Prostate gland (tissue), 2 donors: ENCODE results near the gene NAV2. TPM values are rescaled to one million over a fixed set of nuclear protein-coding genes. Genes with fewer than 3 reads are reported as not detected.

ENCODE experiments used
- DNase-seq: peaks from one replicate; pipeline ENCODE4 v3.0.0-alpha.2; 2019; ENCODE audit warnings: low spot score
- H3K27ac ChIP-seq, 2 donors: fragments of 200-600 bp; sonication (generic); 2 replicates each; pipeline ENCODE4 v1.5.1; 2017 to 2019
- H3K27me3 ChIP-seq: fragments of 200-600 bp; sonication (generic); replicated peaks from 2 replicates; pipeline ENCODE4 v1.5.1; 2019; ENCODE audit not compliant: insufficient read depth
- H3K36me3 ChIP-seq, 2 donors: fragments of 200-600 bp; sonication (generic); 1 replicate in 1 of 2; 2 replicates in 1 of 2; pipeline versions ENCODE4 v1.5.1 to v1.8.1; 2017 to 2019
- H3K4me1 ChIP-seq: fragments of 200-600 bp; sonication (generic); replicated peaks from 2 replicates; pipeline ENCODE4 v1.5.1; 2019
- H3K4me3 ChIP-seq, 2 donors: fragments of 200-600 bp; sonication (generic); 2 replicates each; pipeline ENCODE4 v1.5.1; 2017 to 2019
- H3K9me3 ChIP-seq: fragments of 200-600 bp; sonication (generic); 2 replicates; pipeline ENCODE4 v1.5.1; 2017
- POLR2A ChIP-seq: fragments of 450-650 bp; IDR thresholded peaks from one replicate; pipeline ENCODE4 v1.6.1; 2016; ENCODE audit warnings: antibody characterized with exemption, mild to moderate bottlenecking
- POLR2AphosphoS5 ChIP-seq: sonication (generic); formaldehyde crosslinking; IDR thresholded peaks from one replicate; pipeline ENCODE4 v1.6.1; 2017; ENCODE audit warnings: antibody characterized with exemption
- WGBS: methylation state at CpG from one replicate; pipeline ENCODE4 v1.1.5; 2018; 5-methylcytosine and 5-hydroxymethylcytosine counted together
- intact Hi-C: fragments of 100-400 bp; cut with DNase I; formaldehyde crosslinking; loops from one replicate; pipeline ENCODE4 v1.14.2; 2022
- total RNA-seq, 2 donors: library from RNA; depleted of rRNA; stranded (reverse); fragments of >200 nt; gene quantifications; one replicate each; pipeline ENCODE4 v1.1.0, GENCODE V29; 2016
- TF ChIP-seq, protein P1 (sequence below), 4 experiments: fragments of 200-600 bp in 2 of 4; fragments of 450-650 bp in 2 of 4; sonication (generic) in 2 of 4; IDR thresholded peaks; 1 replicate in 3 of 4; 2 replicates in 1 of 4; pipeline ENCODE4 v1.5.1; 2016 to 2019; ENCODE audit warnings: antibody characterized with exemption in 4 of 4, mild to moderate bottlenecking in 2 of 4, moderate library complexity in 2 of 4

Gene NAV2
- total RNA-seq, 2 donors from 2014 or later, result 17.1 to 26.6 TPM

DNA sequence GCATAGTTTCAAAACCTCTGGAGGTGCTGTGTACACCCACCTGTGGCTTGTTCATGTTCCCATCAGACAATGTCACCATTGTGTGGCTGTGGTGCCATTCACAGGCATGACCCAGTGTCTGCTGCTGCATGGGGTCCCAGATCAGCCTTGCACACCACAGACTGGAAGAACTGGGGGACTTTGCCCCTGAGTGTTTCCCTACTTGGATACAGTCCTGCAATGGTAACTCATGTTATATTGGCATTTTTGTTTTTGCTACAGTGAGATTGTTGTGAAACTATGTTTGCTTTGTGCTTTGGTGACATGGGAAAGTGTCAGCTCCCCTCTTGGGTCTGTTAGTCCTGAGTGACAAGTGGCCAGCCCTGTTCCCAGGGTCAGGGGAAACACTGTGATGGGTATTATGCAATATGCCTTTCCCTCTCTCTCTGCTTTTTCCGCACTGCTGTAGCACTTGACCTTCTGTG lies 108.8 kb downstream of the NAV2 start:
- Histone ChIP-seq H3K36me3 (no peaks in the 10 kb centered on the region), H3K4me1 (no peaks in the 10 kb centered on the region), H3K27ac (no peak overlapping the region), H3K27me3 (no peaks in the 10 kb centered on the region), H3K4me3 (no peak overlapping the region), H3K9me3 (no peaks in the 10 kb centered on the region)
- TF ChIP-seq POLR2A, result no peak
- no peak for TF ChIP-seq POLR2AphosphoS5
- TF ChIP-seq, protein P1, sequence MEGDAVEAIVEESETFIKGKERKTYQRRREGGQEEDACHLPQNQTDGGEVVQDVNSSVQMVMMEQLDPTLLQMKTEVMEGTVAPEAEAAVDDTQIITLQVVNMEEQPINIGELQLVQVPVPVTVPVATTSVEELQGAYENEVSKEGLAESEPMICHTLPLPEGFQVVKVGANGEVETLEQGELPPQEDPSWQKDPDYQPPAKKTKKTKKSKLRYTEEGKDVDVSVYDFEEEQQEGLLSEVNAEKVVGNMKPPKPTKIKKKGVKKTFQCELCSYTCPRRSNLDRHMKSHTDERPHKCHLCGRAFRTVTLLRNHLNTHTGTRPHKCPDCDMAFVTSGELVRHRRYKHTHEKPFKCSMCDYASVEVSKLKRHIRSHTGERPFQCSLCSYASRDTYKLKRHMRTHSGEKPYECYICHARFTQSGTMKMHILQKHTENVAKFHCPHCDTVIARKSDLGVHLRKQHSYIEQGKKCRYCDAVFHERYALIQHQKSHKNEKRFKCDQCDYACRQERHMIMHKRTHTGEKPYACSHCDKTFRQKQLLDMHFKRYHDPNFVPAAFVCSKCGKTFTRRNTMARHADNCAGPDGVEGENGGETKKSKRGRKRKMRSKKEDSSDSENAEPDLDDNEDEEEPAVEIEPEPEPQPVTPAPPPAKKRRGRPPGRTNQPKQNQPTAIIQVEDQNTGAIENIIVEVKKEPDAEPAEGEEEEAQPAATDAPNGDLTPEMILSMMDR (IDR thresholded peaks at IDR 0.05), result no peak
- DNase-seq, result no peak
- WGBS, result 89% methylated on average over 1 of the region's 1 CpG
- intact Hi-C loops, result no loop called here

DNA sequence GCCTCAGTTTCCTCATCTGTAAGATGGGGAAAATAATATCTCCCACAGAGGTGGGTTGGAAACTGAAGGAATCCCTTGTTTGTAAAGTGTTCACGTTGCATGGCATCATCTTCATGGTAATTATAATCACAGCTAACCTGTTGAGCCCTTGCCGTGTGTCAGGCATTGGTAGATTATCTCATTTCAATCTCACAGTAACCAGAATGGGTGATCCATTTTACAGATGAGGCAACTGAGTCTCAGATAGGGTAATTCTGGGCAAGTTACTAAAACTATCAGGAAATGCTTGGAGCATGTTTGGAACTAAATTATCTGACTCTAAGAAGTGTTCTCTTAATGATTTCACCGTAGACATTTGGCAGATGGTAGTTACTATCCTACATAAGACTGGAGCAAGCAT lies 109.4 kb downstream of the NAV2 start:
- Histone ChIP-seq H3K4me3 (no peak overlapping the region), H3K4me1 (no peaks in the 10 kb centered on the region), H3K9me3 (no peaks in the 10 kb centered on the region), H3K27ac (no peak overlapping the region), H3K36me3 (no peaks in the 10 kb centered on the region), H3K27me3 (no peaks in the 10 kb centered on the region)
- no peak for TF ChIP-seq POLR2A
- TF ChIP-seq, protein P1 (IDR thresholded peaks at IDR 0.05), result no peak
- TF ChIP-seq POLR2AphosphoS5, result no peak
- no peak for DNase-seq
- WGBS, result 95% methylated on average over 3 of the region's 3 CpGs
- intact Hi-C loops, result no loop called here

DNA sequence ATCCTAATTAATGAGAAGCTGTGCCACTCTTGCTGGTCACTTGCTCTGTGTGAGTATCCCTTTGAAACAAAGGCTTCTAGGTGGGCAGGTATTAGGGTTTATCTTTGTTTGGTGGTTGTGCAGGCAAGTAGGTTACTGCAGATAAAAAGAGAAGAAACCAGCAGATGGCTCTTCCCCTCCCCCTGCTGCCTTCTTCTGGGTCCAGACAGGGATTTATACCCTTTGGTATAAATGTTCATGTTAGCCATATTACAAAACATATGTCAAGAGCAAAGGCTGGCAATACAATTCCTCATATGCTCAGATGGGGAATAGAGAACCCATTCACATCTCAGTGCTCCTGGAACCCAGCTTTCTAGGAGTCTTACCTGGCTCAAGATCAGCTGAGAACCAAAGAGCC lies 109.9 kb downstream of the NAV2 start:
- no peak for DNase-seq
- Histone ChIP-seq H3K27ac (no peak overlapping the region), H3K9me3 (no peaks in the 10 kb centered on the region), H3K4me3 (no peak overlapping the region), H3K36me3 (no peaks in the 10 kb centered on the region), H3K4me1 (no peaks in the 10 kb centered on the region), H3K27me3 (no peaks in the 10 kb centered on the region)
- intact Hi-C loops, result no loop called here
- TF ChIP-seq, protein P1 (IDR thresholded peaks at IDR 0.05), result no peak
- TF ChIP-seq POLR2A, result no peak
- TF ChIP-seq POLR2AphosphoS5, result no peak

DNA sequence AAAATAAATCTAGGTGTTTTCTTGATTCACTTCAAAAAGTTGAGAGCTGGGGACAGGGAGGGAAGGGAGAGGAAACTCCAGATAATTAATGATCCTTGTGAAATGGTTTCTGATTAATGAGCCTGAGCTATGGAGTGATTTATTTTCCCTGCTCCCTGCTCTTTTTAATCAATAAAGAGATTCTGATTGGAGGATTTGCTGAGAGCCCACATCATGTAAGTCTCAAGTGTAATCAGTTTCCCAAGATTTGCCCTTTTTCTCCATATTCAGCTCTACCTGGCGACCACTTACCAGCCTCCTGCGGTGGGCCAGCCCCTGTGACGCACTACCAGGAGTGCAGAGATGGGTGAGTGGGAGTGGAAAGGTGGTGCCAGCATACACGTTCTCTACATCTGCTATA lies 114.0 kb downstream of the NAV2 start:
- Histone ChIP-seq H3K27me3 (no peaks in the 10 kb centered on the region), H3K9me3 (no peaks in the 10 kb centered on the region), H3K4me1 (peaks cover 5% of the 10 kb centered on the region), H3K4me3 (no peak overlapping the region), H3K36me3 (no peaks in the 10 kb centered on the region), H3K27ac (no peak overlapping the region)
- TF ChIP-seq POLR2A (no peak), POLR2AphosphoS5 (no peak)
- TF ChIP-seq, protein P1 (IDR thresholded peaks at IDR 0.05), result no peak
- intact Hi-C loops, result no loop called here
- no peak for DNase-seq
- 94% methylated on average over 4 of the region's 4 CpGs for WGBS

DNA sequence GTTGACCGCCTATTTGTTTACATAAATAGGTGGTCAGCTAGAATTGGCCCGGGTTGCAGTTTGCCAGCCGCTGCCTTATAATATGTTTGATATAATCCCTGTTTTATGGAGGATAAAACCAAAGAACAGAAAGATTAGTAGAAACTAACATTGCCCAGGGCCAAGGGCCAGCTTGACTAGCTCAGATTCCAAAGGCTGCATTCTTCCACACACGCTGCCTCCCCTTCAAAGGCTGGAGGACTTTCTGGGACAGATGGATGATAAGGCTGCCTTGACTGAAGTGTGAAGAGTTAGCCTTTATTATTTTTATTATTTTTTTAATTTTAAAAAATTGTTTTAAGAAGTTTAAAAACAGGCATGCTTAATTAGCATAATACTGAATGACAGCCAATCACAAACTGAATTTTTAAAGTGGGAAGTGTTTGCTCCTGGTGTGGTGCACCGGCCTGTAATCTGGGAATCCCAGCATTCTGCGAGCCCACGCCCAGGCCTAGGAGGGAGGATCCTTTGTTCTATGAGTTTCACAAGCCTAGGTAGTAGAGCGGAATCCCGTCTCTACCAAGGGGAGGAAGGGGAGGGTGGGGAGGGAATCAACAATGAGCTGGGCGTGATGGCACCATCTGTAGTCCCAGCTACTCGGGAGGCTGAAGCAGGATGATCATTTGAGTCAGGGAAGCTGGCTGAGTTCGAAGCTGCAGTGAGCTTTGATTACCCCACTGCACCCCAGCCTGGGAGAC lies 114.9 kb downstream of the NAV2 start:
- Histone ChIP-seq H3K9me3 (no peaks in the 10 kb centered on the region), H3K27me3 (no peaks in the 10 kb centered on the region), H3K36me3 (no peaks in the 10 kb centered on the region), H3K27ac (no peak overlapping the region), H3K4me1 (peaks cover 5% of the 10 kb centered on the region), H3K4me3 (no peak overlapping the region)
- TF ChIP-seq POLR2AphosphoS5 (no peak), POLR2A (no peak)
- TF ChIP-seq, protein P1 (IDR thresholded peaks at IDR 0.05), result no peak
- DNase-seq, result no peak
- intact Hi-C loops, result no loop called here
- WGBS, result 50% methylated on average over 12 of the region's 12 CpGs
